Activated CD4-positive, alpha-beta T cell treated with anti-CD3 and anti-CD28 coated beads for 24 hours (primary cell): ENCODE results near the gene STX18.
"Not testable (repeated sequence)": the region's sequence is repeated elsewhere in the genome, so short reads cannot be mapped to it uniquely, and the experiment has no call there.

Experiments
- DNase-seq, 2 donors: peaks; one replicate each; pipeline ENCODE4 v3.0.0-alpha.2; 2020; ENCODE audit warnings: low read depth in 2 of 2

STX18 gene

GRCh38 chr4:4541661-4542570 is at the start of gene STX18:
TSS of gene STX18 (minus strand) at chr4:4542048. CDS start at chr4:4541964, 84 bp downstream.
- peak; percentile 77 to 84 for DNase-seq

DNA sequence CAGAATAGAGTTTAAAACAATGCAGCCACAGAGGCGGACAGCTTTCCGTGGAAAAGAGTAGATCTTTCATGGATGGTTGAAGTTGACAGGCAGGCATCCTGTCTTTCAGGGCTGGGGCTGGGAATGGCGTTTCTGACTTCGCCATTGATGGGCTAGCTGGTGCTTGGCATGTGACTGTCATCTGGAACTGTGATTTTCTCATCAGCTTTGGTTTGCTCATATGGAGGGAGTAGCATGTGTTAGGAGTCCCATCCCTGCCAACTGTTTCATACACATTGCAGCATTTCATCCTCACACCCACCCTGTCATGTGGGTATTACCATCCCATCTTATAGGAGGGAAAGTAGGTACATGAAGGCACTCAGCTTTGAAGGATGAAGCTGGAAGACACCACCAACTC is 49.2 kb upstream of the STX18 start:
- DNase-seq: no peak

DNA sequence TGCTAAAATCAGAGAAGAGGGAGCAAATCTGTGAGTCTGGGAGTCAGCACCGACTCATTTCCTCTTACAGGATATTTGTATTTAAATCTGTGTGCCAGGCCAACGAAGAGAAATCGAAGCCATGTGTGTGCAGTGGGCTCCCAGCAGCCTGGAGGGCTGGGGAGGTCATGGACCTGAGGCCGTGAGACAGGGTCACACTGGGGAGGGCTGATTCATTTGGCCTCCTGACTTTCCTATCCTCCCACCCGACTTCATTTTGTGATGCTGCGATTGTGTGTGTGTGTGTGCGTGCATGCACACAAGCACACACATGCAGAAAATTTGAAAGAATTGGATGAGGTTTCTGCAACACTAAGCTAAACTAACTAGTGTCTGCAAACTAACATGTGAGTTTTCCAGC is 48.7 kb upstream of the STX18 start:
- no peak for DNase-seq

GRCh38 chr4:4585012-4585670 is 43.3 kb upstream of the STX18 start:
- no peak for DNase-seq

DNA sequence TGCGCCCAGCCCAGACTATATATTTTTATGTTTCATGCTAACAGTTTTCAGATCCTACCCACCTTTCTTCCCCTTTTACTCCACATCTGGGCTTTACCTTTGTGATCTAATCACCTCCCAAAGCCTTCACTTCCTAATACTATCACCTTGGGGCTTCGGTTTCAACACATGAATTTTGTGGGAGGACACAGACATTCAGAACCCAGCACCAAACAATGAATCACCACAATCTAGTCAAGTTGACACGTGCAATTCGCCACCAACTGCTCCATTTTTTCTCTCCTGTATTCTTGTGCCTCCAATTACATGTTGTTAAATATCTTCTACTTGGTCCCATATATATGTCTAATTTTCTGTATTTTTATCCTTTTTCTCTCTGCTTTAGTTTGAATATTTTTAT is 41.8 kb upstream of the STX18 start:
- no peak for DNase-seq

GRCh38 chr4:4582653-4583052 is 40.8 kb upstream of the STX18 start:
- DNase-seq: no peak

- DNase-seq: no peak
These were observed 38.6 kb upstream of the STX18 start for GRCh38 chr4:4580494-4580893.

DNA sequence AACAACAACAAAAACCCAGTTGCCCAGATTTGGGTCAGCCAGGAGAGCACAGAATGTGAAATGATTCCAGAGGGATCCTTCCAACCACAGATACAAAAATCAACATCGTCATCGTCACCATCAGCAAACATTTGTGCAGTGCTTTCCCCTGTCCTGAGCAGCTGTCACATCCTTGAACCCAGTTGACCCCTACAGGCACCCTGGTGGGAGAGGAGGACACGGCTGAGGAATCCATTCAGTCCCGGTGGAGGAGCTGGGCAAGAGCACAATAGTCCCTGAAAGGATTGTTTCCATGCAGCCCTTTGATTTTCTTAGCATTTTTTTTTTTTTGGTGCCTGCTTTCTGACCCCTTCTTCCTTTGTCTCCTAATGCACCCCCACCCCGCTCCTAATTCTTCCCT is 37.1 kb upstream of the STX18 start:
- DNase-seq: no peak

GRCh38 chr4:4577359-4577875 is 35.6 kb upstream of the STX18 start:
- no peak for DNase-seq

- DNase-seq: peak; percentile 37 to 44
These were observed 33.7 kb upstream of the STX18 start for GRCh38 chr4:4575284-4576211.

DNA sequence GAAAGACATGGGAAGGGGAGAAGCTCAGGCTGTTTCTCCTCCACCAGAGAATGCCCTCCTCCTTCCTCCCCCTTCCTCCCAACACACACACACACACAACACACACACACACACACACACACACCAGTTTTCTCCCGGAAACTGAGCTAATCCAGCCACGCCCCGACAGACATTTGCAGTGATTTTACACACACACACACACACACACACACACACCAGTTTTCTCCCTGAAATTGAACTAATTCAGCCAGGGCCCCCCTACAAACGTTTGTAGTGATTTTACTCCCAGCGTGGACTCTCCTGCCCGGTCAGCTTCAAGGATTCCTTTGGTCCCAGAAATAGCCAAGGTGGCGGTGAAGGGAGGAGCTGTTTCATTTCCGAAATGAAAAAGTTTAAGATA is 32.9 kb upstream of the STX18 start:
- no peak for DNase-seq

DNA sequence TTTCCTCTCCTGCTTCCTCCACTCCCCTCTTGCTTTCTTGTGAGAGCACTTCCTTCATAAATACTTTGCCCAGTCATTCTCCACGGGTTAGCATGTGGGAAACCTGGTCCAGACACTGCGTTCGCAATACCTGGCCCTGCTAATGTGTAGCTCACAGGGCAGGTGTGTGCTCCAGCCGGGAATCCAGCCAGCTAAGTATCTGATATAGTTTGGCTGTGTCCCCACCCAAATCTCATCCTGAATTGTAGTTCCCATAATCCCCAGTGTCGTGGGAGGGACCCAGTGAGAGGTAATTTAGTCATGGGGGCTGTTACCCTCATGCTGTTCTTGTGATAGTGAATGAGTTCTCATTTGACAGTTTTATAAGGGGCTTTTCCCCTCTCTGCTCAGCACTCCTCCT is 32.2 kb upstream of the STX18 start:
- no peak for DNase-seq

DNA sequence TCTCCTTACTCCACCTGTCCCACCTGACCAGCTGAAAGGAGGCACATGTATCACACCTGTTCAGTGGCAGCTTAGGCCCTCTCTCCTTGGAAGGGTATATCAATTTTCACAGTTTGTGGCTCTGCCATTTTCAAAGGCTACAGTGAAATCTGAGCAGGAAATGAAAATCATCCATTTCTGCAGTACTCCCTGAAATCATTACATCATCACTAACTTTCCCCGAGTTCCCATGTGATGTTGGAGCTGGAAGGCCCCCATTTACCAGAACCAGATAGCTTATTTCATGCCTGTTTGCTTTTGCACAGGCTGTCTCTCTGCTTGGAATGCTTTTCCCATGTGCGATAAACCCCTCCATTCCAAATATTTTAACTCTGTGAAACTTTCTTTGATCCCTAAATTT is 31.0 kb upstream of the STX18 start:
- DNase-seq: no peak

DNA sequence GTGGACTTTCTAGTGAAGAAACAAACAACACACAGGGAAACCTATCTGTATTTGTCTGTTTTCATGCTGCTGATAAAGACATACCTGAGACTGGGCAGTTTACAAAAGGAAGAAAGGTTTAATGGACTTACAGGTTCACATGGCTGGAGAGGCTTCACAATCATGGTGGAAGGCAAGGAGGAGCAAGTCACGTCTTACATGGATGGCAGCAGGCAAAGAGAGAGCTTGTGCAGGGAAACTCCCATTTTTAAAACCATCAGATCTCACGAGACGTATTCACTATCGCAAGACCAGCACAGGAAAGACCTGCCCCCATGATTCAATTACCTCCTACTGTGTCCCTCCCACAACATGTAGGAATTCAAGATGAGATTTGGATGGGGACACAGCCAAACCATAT is 28.0 kb upstream of the STX18 start:
- not testable (repeated sequence) for DNase-seq

DNA sequence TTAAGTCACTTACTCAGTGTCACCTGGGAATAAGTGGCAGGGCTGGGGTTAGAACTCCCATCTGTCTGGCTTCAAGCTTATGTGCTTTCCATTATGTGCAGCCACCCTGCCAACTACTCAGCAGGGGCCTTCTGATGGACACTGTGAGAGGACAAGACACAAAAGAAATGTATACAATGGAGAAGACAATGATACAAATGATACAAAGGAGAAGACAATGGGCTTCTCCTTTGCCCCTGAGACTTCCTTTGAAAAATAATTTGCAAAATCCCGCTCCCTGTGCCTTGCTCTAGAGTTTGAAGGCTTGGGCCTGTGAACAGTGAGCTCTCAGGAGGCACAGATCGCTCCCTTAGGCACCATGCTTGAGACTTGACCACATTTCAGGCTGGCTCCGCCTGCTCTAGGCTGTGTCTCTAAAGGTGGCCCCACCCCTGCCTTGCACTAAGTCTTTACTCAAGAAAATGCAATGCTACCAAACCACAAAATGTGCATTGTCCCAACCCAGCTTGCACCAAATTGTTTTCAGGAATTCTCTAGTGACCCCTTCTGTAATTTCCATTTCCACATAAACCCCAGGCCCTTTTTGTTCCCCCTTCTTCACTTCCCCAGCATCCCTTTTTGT is 27.1 kb upstream of the STX18 start:
- DNase-seq: no peak

DNA sequence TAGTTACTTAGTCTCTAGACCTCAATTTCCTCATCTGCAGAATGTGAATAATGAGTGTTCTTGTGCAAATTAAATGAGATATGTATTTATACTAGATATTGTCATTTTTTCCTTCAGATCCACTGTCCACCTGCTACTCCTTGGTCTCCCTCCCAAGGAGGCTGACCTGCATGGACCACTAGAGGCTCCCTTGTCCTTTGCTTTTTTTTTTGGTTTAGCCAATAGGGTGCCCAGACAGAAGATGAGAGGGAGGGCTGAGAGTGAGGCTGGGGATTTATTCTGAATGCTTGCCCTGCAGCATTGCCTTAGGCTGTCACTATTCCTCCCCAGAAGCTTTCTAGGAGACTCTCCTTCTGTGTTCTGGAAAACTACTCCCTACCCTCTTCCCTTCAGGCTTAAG is 24.5 kb upstream of the STX18 start:
- DNase-seq: not testable (repeated sequence)

- DNase-seq: no peak
These were observed 22.7 kb upstream of the STX18 start for GRCh38 chr4:4564522-4564921.

GRCh38 chr4:4560642-4561041 is 18.8 kb upstream of the STX18 start:
- no peak for DNase-seq

- DNase-seq: no peak
These were observed 18.3 kb upstream of the STX18 start for GRCh38 chr4:4560136-4560535.

DNA sequence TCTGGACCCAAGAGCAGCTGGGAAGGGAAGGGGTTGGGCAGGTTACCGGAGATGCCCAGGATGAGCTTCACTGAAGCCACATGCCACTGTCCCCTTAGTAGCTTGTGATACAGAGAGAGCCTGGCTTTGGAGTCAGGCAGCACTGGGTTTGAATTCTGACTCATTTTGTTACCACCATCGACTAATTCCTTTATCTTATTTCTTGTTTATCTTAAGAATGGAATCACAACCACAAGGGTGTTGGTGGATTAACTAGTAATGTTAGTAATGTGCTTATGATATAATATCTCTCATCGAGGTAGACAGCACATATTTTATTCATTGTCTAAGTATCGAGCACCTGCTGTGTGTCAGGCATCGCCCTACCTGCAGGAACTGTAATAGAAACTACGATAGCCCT is 17.7 kb upstream of the STX18 start:
- DNase-seq: no peak

DNA sequence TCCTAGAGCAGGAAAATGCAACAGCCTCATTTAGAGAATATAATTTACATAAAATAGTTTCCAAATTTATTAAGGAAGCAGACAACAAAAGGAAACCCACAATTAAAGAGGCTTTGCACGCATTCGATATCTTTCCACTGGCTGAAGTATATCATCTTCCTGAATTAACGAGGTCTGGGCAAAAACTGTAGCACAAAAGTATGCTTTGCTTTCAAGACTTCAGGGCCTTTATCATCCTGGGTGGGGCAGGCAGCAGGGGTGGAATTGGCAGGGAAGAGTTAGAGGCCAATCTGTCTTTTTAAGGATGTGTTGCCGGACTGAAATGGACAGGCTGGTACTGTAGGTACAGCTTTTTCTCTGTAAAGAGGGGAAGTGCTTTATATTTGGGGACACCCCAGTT is 17.0 kb upstream of the STX18 start:
- no peak for DNase-seq
